GM18517 (cell line): ENCODE data around the gene FAM171A2.
A peak's percentile ranks its signal among the peaks of the same experiment; 100 is the strongest.

Experiments used
- ATAC-seq: cut with Tn5 transposase; IDR thresholded peaks from one replicate; pipeline ENCODE4 v1.9.1; 2021; ENCODE audit warnings: mild to moderate bottlenecking, moderate library complexity; ENCODE audit not compliant: unreplicated experiment

The FAM171A2 gene

DNA sequence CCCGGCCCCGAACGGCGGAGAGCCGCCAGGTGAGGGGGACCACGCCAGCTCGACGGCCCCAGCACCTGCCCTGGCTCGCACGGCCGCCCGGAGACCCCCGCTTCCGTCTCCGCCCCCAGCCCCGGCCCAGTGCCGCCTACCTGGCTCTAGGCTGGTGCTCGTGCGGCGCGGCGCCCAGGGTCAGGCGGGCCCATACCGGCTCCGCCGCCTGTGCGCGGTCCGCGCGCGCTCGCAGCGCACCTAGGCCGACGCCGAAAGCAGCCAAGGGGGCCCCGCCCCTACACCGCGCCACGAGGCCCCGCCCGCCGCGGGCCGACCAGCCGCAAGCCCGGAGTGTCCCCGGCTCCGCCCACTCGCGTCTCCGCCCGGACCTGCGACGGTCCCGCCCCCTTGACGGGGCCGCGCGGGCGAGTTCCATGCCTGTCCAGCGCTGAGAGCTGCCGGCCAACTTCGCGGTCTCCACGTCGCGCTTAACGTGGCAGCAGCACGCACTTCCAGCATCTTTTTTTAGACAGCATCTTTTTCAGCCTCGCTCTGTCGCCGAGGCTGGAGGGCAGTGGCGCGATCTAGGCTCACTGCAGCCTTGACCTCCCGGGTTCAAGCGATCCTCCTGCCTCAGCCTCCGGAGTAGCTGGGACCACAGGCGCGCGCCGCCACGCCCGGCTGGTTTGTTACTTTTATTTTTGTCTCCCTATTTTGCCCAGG is 38.9 kb downstream of the FAM171A2 start, which contains the start of gene SLC25A39:
Gene SLC25A39 (minus strand): TSS at position 253 of the 705 bp plus-strand sequence. CDS start 1,261 bp downstream, outside the sequence.
- peak; percentile 65 for ATAC-seq

DNA sequence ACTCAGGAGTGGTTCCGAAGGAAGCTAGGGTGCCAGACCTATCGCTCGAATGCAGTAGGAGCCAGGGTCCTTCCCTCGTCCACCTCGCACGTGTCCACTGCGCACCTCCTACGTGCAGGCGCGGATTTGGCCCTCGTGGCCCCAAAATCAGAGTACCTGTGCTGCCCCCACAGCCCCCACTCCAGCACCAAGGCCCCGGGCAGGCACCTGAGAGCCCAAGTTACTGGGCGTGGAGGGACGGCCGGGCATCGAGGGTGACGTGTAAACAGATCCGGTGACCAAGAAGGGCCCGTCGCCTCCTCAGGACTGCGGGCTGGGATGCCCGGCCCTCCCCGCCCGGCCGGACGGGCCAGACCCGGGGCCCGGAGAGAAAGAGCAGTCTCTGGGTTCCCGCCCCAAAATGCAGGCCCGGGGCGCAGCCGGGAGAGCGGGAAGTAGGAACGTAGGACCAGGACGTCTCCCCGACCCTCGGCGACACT is 39.5 kb downstream of the FAM171A2 start:
- ATAC-seq = peak; percentile 7

DNA sequence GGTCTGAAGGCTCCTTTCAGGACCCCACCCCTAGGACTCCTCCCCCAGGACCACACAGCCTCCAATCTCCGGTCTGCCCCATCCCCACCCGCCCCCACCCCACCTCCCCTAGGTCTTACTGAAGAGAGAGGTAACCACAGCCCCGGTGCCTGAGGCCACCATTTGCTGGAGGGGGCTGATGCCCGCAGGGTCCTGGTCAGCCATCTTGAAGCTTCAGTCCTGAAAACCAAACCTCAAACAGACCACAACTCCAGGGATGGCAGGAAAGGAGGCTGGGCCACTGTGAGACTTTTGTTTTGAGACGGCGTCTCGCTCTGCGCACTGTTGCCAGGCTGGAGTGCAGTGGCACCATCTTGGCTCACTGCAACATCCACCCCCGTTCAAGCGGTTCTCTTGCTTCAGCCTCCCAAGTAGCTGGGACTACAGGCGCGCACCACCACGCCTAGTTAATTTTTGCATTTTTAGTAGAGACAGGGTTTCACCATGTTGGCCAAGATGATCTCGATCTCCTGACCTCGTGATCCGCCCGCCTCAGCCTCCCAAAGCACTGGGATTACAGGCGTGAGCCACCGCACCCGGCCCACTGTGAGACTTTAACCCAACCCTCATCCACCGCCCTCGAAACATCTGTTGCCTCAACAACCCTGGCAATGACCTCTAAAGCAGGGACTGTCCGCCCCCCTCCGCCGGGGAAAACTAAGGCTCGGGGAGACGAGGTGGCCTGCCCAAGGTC is 40.1 kb downstream of the FAM171A2 start:
- ATAC-seq = no peak

DNA sequence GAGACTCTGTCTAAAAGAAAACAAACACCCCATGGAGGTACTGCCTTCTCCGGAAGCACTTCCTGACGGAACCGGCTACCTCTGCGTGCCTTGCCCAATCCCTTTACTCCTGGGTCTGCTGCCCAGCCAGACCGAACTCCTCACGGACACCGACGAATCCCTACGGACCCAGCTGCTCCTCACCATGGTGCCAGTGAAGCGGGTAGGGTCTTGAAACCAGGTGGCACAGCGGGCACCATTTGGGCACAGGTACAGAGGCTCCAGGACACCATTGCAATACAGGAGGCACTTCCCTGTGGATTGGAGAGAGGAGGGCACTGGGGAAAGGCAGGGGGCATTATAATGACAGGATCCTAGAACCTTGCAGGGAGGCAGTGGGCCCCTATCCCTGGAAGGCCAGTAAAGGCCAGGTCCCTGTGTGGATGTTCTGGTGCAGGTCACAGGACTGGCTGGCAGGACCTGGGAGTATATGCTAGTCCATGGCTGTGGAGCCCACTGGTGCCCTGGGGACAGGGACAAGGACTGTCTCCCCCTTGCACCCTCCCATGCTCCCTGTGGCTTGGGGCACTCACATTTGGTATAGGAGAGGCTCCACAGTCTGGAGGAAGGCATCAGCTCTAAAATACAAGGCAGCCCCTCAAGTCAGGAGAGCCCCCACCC is 41.3 kb downstream of the FAM171A2 start:
- no peak for ATAC-seq

GRCh38 chr17:44321246-44322120 is 42.2 kb downstream of the FAM171A2 start:
- ATAC-seq = no peak

DNA sequence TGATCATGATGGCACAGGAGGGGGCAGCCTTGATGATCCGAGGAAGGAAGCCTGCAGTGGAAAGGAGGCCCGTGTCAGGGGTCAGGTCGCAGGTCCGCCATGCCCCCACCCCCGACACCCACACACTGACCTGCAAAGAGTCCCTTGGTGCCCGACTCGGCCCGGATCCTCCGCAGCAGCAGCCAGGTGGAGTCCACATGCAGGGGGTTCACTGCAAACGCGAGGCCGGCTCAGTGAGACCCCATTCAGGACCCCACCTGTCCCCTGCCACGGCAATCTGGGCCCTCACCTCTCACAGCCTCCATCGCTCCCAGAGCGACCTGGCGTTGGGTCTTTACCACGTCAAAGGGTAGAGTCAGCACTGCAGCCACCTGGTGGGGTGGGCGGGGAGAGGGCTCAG is 43.6 kb downstream of the FAM171A2 start:
- ATAC-seq = no peak

GRCh38 chr17:44318077-44318892 is 45.4 kb downstream of the FAM171A2 start:
- no peak for ATAC-seq

GRCh38 chr17:44317545-44317944 is 46.1 kb downstream of the FAM171A2 start:
- ATAC-seq = no peak

GRCh38 chr17:44315760-44316731 is 47.6 kb downstream of the FAM171A2 start:
- no peak for ATAC-seq

DNA sequence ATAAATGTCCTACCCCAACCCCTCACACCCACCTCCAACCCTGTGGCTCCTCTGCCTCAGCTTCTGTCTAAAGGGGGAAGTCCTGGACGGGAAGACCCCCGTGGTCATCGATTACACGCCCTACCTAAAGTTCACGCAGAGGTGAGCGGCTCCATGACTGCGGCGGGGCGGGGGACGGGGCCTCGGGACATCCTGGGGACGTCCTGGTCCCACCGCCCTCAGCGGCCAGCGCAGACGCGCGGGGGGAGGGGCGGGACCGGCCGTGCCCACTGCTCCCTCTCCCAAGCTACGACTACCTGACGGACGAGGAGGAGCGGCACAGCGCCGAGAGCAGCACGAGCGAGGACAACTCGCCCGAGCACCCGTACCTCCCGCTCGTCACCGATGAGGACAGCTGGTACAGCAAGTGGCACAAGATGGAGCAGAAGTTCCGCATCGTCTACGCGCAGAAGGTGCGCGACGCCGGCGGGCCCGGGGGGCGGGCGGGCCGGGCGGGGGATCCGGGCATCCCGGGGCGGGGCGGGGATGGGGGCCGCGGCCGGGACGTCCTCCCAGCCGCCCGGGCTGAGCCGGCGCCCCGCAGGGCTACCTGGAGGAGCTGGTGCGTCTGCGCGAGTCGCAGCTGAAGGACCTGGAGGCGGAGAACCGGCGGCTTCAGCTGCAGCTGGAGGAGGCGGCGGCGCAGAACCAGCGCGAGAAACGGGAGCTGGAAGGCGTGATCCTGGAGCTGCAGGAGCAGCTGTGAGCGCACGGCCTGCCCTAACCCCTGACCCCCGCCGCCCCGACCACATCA is 48.6 kb downstream of the FAM171A2 start:
- ATAC-seq = no peak

- no peak for ATAC-seq
These were observed 49.2 kb downstream of the FAM171A2 start for GRCh38 chr17:44314524-44314868.

GRCh38 chr17:44314031-44314430 is 49.6 kb downstream of the FAM171A2 start:
- ATAC-seq = no peak

DNA sequence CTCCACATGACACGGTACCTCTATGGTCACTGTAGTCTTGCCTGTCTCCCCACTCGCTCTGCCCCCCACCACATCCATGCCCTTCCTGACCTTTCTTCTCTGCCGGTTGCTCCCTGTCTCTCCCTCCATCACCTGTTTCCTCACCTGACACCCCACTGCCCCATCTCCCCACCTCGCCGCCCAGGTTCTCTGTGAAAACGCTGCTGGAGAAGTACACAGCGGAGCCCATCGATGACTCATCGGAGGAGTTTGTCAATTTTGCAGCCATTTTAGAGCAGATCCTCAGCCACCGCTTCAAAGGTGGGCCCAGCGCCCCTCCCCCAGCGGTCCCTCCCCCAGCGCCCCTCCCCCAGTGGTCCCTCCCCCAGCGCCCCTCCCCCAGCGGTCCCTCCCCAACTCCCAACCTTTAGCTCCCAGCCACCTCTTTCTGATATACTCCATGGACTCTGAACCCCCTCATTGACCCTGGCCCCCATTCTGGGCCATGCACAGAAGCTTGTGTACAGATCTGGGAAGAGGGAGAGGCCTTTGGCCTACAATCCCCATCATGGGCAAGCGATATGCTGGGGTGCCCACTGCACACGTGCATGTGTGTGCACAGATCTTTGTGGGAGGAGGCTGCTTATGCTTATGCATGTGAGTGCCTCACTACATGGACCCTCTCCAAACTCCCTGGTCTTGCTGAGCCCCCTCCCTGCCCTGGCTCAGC is 51.1 kb downstream of the FAM171A2 start:
- no peak for ATAC-seq

DNA sequence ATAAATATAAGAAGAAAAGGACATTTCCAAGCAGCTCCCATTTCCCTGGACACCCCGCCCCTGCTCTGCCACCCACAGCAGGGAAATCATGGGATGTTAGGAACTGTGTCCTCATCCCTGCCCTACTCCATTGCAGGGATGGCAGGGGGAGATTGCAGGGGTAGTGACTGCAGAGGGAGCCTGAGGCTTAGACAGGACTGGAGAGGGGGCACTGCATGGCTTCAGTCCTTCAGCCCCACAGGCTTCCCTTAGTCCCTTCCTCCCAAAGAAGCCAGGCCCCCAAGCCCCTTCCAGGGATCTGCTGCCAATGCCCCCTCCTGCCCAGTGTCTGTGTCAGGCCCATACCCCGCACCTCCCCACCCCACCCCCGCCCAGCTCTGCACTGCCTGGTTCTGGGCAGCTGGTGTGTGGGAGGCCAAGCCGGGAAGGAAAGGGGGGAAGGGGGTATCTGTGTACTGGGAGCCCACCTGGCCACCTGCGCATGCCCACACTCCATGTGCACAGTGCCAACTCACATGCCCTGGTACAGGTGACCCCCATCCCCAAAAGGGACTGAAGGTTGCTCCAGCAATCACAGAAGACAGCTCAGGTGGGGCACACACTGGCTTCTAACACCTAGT is 52.0 kb downstream of the FAM171A2 start:
- ATAC-seq = no peak

GRCh38 chr17:44310609-44311376 is 52.9 kb downstream of the FAM171A2 start:
- no peak for ATAC-seq

DNA sequence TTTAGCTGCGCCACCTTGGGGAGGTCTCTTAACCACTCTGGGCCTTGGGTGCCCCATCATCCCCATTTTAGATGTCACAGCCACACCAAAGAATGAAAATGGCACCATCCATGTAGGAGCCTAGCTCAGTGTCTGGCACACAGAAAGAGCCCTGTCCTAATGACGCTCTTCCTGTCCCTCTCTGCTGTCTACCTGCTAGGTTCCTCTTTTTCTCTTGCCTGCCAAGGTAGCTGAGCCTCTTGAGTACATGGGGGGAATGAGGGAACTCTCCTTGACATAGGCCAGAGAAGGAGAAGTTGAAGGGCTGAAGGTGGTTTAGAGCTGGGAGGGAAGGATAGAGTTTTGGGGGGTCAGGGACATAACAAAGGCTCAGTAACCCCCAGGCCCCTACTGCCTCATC is 53.5 kb downstream of the FAM171A2 start:
- no peak for ATAC-seq
